NCI-H460 (cell line): Measurements from ENCODE around the gene LDB3. TPM values are rescaled to one million over a fixed set of nuclear protein-coding genes. Genes with fewer than 3 reads are reported as not detected.

Source experiments
- total RNA-seq: library from RNA; depleted of rRNA; stranded (reverse); fragments of >200 nt; shearing (Covaris generic); gene quantifications from 2 replicates; pipeline ENCODE4 v1.2.3, GENCODE V29; 2014; rRNA removed

The LDB3 gene
- total RNA-seq, 1 experiment from 2014 or later, result 0.15 TPM

Other genes with a start within 250 kb of the LDB3 start
- gene WAPL, start 146.7 kb upstream of the LDB3 start, total RNA-seq, result 47.3 and 48.1 TPM in 2 replicates
- not detected in 2 replicates for gene OPN4, start 14.0 kb upstream of the LDB3 start, total RNA-seq
- 28.6 and 31.6 TPM in 2 replicates for gene BMPR1A, start 88.1 kb downstream of the LDB3 start, total RNA-seq